HG02885 (cell line): ENCODE measurements around the gene DIP2C.
"Not testable (repeated sequence)": the region's sequence is repeated elsewhere in the genome, so short reads cannot be mapped to it uniquely, and the experiment has no call there.

ENCODE experiments used
- ATAC-seq: cut with Tn5 transposase; IDR thresholded peaks from one replicate; pipeline ENCODE4 v1.9.1; 2021; ENCODE audit warnings: mild to moderate bottlenecking; ENCODE audit not compliant: unreplicated experiment, poor library complexity

Gene DIP2C

DNA sequence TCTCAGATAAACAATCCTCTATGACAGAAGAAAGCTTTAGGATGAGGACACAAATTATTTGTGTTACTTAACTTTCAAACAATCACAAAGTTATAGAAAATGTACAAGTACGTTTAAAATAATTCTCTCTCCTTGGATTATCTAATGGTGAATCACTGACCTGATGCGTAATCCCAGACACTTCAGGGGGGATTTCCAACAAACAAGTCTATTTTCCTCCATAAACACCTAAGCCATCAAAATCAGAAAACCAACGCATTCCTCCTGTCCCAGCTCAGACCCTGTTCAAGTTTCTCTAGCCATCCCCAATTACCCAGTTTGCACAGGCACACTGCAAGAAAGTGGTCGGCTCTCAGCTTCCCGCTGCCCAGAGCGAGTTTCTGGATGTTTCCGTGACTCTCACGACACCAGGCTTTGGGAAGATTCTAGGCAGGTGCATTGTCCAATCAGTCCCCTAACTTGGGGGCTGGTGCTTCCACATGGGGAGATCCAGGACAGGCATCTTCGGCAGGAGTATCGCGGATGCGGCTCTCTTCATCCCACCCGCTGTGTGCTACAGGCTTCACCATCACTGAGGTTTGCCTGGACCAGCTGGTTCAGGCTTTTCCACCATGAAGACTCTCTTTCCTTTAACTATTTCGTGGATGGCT lies 354.2 kb downstream of the DIP2C start:
- ATAC-seq = no peak

- no peak for ATAC-seq
Observed at GRCh38 chr10:331186-331585, 358.3 kb downstream of the DIP2C start.

DNA sequence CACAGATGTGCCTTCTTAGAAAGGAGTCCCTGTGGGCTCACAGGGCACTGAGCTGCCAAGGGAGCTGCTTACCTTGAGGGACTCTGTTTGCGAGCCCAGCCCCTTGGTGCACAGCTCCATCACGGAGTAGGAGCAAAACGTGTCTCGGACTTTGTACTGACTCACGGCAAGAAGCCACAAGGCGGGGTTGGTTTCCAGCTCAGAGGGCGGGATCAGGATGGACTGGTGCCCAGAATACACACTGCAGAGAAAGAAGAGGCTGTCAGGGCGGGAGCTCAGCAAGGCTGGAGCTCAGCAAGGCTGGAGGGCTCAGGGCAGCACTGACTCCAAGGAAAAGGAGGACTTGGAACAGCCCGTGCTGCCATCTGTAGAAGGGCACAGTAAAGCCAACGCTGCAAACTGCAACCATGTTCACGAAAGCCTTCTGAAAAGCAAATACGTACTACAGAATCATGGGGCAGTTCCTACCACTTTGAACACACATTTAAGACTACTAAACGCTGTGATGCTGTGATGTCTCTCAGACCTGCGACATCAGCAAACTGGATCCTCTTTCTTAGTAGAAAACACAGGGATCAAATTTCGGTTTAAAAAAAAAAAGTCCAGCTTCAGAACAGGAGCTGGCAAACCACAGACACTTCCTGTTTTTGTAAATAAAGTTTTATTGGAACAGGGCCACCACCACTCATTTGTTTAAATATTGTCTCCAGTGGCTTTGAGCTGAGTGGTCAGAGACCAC lies 359.9 kb downstream of the DIP2C start:
- ATAC-seq = no peak

- no peak for ATAC-seq
Observed at GRCh38 chr10:327889-328852, 361.3 kb downstream of the DIP2C start.

GRCh38 chr10:326894-327635 lies 362.4 kb downstream of the DIP2C start:
- no peak for ATAC-seq

- no peak for ATAC-seq
Observed at GRCh38 chr10:326350-326749, 363.1 kb downstream of the DIP2C start.

- ATAC-seq = no peak
Observed at GRCh38 chr10:325282-325681, 364.2 kb downstream of the DIP2C start.

- ATAC-seq = no peak
Observed at GRCh38 chr10:324593-324992, 364.9 kb downstream of the DIP2C start.

DNA sequence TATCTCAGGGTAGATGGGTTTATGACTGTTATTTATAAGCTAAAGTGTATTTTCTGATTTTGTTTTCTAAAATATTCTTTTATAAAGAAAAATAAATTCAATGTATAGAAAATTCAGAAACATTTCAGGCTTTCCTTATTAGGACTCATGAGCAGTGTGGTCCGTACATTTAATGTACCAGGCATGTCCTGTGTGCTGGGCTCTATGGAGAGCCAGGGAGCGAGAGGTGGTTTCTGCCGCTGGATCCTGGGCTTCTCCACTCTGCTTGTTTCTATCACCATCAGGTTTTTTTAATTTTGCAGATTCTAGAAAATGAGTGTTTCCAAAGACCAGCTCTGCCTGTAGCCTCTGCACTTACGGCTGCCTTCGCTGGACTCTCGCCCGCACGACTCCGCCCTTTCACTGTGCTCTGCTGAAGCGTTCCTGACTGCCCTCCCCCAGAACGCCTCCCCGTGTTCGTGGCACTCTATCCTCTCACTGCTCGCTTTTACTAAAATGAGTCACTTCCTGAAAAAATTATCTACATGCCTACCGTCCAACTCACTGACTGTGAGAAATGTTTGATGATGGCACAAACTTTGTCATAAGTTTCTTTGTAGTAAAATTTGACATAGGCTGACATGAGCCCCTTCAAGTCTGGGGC lies 365.7 kb downstream of the DIP2C start:
- peak; percentile 99 for ATAC-seq

GRCh38 chr10:323046-323445 lies 366.4 kb downstream of the DIP2C start:
- ATAC-seq = not testable (repeated sequence)

DNA sequence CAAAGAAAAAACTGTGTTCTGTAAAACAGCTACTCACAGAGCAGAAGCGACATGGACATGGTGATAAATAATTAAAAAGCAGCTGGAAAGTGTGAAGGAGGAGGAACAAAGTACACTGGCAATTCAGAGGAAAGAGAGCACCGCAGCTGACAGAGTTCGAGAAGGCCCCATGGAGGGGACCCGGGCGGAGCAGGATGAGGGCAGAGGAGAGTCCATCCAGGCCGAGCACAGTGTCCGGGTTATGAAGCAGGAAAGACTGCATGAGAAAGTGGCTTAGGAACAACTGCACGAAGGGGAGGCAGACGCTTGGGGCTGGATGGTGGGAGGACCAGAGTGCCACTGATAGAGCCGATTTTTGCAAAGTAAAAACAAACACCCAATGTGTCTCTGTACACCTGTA lies 368.7 kb downstream of the DIP2C start:
- no peak for ATAC-seq

- ATAC-seq = no peak
Observed at GRCh38 chr10:317926-318325, 371.5 kb downstream of the DIP2C start.

GRCh38 chr10:317271-317769 lies 372.1 kb downstream of the DIP2C start:
- peak; percentile 97 for ATAC-seq

DNA sequence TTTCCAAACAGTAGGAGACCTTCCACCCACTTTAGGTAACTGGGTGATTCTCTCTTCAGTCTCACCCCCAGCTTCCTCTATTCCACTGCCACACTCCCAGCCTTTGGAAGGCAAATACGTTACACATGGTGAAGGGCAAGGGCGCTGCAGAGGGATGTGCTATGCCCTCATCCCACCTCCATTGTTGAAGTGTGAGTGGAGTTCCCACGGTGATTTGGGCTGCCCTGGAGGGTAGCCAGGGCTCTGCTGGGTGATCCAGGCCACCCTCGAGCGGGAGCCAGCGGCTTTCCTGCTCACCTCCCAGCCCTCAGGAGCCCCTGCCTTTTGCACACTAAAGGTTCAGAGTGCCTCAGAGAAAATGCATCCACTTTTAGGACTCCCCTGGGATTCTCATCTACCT lies 373.1 kb downstream of the DIP2C start:
- no peak for ATAC-seq

GRCh38 chr10:314871-315270 lies 374.6 kb downstream of the DIP2C start:
- no peak for ATAC-seq

DNA sequence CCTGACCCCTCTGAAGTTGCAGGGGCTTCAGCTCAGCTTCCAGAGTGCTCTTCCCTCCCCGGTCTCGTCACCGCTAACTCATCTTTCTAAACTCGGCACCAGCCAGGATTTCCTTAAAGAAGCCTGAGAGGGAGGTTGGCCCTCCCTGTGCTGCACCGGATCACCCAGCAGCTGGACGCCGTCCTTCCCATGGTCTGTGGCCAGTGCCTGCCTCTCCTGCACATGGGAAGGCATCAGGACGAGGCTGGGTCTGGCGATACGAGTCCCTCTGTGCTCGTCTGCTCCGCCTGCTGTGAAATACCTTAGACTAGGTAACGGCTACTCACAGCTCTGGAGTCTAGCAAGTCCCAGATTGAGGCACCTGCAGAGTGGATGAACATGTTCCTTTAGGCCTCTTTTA lies 375.1 kb downstream of the DIP2C start:
- ATAC-seq = no peak

- ATAC-seq = no peak
Observed at GRCh38 chr10:311901-312665, 377.4 kb downstream of the DIP2C start.

DNA sequence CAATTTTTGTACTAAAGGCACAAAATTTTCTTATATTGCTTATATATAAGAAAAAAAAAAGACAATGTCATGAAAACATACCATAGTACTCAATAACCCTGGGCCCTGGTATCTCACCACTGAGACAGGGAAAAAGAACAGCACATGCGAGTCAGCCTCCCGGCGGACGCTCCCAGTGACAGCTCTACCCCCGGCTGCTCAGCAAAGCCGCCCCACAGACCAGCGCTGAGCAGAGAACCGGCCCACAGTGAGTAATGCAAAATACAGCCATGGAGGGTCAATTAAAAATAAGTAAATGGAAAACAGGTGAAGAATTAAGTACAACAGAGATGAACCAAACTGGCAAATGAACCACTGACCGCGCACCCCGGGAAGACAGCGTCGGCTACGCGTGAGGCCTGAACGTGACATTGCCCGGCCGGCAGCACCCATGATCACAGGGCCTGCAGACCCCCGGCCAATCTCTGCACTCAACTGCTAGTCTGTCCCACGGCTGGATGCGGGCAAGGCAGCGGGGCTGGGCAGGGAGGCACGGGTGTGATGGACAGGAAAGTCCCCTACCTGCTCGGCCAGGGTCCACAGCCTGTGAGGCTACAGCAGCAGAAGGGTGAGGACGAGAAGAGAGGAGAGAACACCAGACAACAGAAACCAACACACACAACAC lies 378.4 kb downstream of the DIP2C start:
- ATAC-seq = no peak
